PC-9 (cell line): ENCODE measurements around the gene TENT4A.
A peak's percentile ranks its signal among the peaks of the same experiment; 100 is the strongest.

Experiments
- EZH2 ChIP-seq: fragments of 200-600 bp; sonication (generic); IDR thresholded peaks from 2 replicates; pipeline ENCODE4 v1.8.0; 2017; ENCODE audit warnings: antibody characterized with exemption, low read depth
- TF ChIP-seq, protein P1 (sequence below): fragments of 200-600 bp; sonication (generic); conservative IDR thresholded peaks from 2 replicates; pipeline ENCODE4 v1.6.1; 2017; ENCODE audit warnings: mixed run types, antibody characterized with exemption, mild to moderate bottlenecking, moderate library complexity

DNA sequence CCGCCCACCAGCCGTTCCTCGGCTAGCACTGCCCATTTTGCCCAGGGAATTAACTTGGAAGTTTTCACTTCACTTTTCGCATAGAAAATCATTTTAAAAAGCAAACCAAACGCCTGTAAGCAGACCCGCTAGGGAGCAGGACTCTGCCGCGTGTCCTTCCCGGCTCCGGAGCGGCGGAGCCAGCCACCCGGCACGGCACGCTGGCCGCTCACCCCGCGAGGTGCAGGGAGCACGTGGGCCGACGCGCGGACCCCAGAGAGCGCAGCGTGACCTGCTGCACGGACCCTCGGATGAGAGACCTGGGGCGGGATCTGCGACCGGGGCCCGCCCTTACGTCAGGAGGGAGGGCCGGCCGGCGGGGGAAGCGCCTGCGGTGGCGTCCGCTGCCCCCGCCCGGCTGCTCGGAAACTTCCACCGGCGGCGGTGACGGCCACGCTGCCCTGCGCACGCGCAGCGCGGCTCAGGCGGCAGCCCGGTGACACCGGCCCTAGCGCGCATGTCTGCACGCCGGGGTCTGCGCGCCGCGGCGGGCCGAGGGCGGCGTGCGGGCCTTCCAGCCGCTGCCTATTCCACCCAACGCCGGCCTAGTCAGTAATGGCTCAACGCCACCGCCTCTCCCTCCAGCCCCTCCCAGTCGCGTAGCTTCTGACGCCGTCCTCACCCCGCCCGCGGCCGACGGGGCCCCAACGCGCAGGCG, 507 bp upstream of the TENT4A start:
- TF ChIP-seq, protein P1, sequence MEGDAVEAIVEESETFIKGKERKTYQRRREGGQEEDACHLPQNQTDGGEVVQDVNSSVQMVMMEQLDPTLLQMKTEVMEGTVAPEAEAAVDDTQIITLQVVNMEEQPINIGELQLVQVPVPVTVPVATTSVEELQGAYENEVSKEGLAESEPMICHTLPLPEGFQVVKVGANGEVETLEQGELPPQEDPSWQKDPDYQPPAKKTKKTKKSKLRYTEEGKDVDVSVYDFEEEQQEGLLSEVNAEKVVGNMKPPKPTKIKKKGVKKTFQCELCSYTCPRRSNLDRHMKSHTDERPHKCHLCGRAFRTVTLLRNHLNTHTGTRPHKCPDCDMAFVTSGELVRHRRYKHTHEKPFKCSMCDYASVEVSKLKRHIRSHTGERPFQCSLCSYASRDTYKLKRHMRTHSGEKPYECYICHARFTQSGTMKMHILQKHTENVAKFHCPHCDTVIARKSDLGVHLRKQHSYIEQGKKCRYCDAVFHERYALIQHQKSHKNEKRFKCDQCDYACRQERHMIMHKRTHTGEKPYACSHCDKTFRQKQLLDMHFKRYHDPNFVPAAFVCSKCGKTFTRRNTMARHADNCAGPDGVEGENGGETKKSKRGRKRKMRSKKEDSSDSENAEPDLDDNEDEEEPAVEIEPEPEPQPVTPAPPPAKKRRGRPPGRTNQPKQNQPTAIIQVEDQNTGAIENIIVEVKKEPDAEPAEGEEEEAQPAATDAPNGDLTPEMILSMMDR = 0 out of 2 replicates have a peak, but pooled peaks have one; percentile 15
- TF ChIP-seq EZH2 = no peak
